GM06990 (cell line): Measurements from ENCODE around the gene DAND5.

Experiments
- DNase-seq: peaks from one replicate; pipeline ENCODE4 v3.0.0-alpha.2; 2011; ENCODE audit not compliant: insufficient read length; ENCODE audit errors: extremely low read depth
- H3K27me3 ChIP-seq: replicated peaks from 2 replicates; pipeline ENCODE4 v1.6.0; 2011; ENCODE audit warnings: low read length; ENCODE audit not compliant: control insufficient read depth, insufficient read depth
- H3K36me3 ChIP-seq: 2 replicates; pipeline ENCODE4 v1.5.1; 2011; ENCODE audit warnings: low read length; ENCODE audit not compliant: control insufficient read depth, insufficient read depth
- H3K4me3 ChIP-seq: replicated peaks from 2 replicates; pipeline ENCODE4 v1.5.1; 2011; ENCODE audit warnings: low read depth, mild to moderate bottlenecking, control low read depth, low read length
- TF ChIP-seq, protein P1 (sequence below): IDR thresholded peaks from 2 replicates; pipeline ENCODE4 v1.5.1; 2011; ENCODE audit warnings: low read length, control low read depth, mild to moderate bottlenecking, inconsistent platforms; ENCODE audit not compliant: insufficient read depth, poor library complexity, severe bottlenecking

Gene DAND5

DNA sequence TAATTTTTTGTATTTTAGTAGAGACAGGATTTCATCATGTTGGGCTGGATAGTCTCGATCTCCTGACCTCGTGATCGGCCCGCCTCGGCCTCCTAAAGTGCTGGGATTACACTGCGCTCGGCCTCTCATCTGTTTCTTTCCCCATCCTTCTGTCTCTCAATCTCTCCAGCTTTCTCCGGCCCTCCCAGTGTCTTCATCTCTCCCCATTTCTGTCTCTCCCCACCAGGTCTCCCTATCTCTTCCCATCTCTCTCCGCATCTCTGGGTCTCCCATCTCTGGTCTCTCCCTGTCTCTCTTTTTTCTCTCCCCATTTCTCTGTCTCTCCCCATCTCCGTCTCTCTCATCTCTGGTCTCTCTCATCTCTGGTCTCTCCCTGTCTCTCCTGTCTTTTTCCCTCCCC is 13.7 kb downstream of the DAND5 start:
- TF ChIP-seq, protein P1, sequence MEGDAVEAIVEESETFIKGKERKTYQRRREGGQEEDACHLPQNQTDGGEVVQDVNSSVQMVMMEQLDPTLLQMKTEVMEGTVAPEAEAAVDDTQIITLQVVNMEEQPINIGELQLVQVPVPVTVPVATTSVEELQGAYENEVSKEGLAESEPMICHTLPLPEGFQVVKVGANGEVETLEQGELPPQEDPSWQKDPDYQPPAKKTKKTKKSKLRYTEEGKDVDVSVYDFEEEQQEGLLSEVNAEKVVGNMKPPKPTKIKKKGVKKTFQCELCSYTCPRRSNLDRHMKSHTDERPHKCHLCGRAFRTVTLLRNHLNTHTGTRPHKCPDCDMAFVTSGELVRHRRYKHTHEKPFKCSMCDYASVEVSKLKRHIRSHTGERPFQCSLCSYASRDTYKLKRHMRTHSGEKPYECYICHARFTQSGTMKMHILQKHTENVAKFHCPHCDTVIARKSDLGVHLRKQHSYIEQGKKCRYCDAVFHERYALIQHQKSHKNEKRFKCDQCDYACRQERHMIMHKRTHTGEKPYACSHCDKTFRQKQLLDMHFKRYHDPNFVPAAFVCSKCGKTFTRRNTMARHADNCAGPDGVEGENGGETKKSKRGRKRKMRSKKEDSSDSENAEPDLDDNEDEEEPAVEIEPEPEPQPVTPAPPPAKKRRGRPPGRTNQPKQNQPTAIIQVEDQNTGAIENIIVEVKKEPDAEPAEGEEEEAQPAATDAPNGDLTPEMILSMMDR, result no peak
- no peak overlapping the region for H3K4me3 ChIP-seq
- no peaks in the 10 kb centered on the region for H3K36me3 ChIP-seq
- H3K27me3 ChIP-seq, result no peaks in the 10 kb centered on the region; the same call in 1 of the 2 replicates
- DNase-seq, result no peak

DNA sequence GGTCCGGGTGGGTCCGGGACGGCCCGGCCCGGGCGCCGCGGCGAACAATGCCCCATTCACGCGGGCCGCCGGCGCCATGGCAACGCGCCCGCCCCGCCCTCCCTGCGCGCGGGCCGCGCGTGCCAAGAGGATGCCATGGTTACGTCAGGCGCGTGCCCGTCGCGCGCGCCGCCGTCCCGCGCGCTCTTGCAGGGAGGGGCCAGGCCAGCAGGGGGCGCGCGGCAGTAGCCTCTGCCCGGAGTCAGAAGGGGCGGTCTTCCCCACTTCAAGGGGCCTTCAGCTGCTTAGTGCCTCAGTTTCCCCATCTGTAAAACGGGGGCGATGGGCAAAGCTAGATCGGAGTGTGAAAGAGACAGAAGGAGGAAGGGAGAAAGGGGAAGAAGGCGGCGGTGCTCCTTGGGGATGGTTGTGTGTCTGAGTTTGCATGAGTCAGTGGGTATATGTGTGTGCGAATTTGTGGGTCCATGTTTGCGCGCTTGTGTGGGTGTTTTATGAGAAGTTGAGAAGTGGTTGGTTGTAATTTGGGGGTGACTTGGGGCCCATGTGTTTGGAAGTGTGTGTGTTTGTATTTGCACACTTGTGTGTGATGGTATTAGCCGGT is 14.3 kb downstream of the DAND5 start:
- Histone ChIP-seq H3K27me3 (no peaks in the 10 kb centered on the region; the same call in 1 of the 2 replicates), H3K4me3 (no peak overlapping the region), H3K36me3 (no peaks in the 10 kb centered on the region)
- peak; percentile 83 for DNase-seq
- TF ChIP-seq, protein P1, result peak; percentile 61

DNA sequence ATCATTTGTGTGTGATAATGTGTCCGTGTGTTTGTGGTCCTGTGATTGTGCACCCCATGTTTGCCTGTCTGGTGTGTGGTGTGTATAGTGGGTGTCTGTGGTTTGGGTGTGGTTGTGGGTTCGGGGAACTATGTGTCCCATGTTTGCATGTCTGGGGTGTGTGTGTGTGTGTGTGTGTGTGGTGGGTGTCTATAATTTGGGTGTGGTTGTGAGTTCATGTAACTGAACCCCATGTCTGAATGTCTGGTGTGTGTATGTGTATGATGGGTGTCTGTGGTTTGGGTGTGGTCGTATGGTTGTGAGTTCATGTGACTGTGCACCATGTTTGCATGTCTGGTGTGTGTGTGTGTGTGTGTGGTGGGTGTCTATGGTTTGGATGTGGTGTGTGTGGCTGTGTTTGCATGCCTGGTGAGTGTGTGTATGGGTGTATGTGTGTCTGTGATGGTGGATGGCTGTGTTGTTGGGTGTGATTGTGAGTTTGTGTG is 14.8 kb downstream of the DAND5 start:
- H3K27me3 ChIP-seq, result no peaks in the 10 kb centered on the region; the same call in 1 of the 2 replicates
- TF ChIP-seq, protein P1, result no peak
- no peaks in the 10 kb centered on the region for H3K36me3 ChIP-seq
- DNase-seq, result no peak
- H3K4me3 ChIP-seq, result no peak overlapping the region

DNA sequence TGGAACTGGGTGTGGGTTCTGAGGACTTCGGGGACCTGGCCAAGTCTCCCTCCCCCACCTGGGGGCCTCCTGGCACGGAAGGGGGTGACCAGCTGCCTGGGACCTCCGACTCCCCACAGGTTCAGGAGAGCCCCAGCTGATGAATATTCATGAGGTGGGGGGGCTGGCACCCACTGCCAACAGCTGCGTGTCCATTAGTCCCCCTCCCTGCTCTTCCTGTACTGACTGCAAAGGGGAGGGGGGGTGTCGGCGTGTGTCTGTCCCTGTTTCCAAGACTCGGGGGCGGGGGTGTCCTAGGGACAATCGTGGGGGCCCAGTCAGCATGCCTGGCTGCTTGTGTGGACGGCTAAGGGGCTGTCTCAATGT is 15.3 kb downstream of the DAND5 start:
- no peak for DNase-seq
- H3K4me3 ChIP-seq, result no peak overlapping the region
- TF ChIP-seq, protein P1, result no peak
- no peaks in the 10 kb centered on the region; the same call in 1 of the 2 replicates for H3K27me3 ChIP-seq
- H3K36me3 ChIP-seq, result no peaks in the 10 kb centered on the region

DNA sequence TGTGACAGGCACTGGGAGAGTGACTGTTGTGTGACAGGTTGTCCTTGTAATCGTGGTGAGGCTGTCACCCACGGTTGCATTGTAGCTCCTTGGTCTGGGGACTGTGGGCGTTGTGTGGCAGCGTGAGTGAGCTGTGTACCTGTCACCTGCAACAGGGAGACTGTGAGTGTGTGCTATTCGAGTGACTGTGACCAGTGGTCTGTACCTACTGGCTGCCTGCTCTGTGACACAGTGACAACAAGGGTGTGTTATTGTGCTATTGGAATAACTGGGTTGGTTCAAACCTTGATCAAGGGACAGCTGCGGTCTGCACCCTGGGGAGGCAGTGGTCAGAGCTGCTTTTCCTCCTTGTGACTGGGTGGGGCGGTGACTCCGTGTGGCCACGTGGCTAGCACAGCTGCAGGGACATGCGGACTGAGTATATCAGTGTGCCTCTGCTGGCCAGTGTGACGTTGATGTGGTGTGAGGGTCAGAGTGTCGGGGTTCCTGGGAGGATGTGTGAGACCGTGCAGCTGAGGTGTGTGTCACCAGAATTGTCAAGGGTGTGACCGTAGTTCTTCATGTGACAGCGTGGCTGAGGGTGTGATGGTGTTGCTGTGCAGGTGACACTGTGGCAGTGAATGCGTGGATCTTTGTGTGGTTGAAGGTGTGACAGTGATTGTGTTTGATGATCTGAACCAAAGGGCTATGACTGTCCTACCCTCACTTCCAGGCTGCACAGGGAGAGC is 15.8 kb downstream of the DAND5 start:
- no peaks in the 10 kb centered on the region; the same call in 1 of the 2 replicates for H3K27me3 ChIP-seq
- H3K4me3 ChIP-seq, result no peak overlapping the region
- TF ChIP-seq, protein P1, result no peak
- no peak for DNase-seq
- no peaks in the 10 kb centered on the region for H3K36me3 ChIP-seq
